ENCODE results near the gene FARP1. TPM values are rescaled to one million over a fixed set of nuclear protein-coding genes. Genes with fewer than 3 reads are reported as not detected.

FARP1 gene
- total RNA-seq, 1 donor from 2014 or later = 36.5 TPM

DNA sequence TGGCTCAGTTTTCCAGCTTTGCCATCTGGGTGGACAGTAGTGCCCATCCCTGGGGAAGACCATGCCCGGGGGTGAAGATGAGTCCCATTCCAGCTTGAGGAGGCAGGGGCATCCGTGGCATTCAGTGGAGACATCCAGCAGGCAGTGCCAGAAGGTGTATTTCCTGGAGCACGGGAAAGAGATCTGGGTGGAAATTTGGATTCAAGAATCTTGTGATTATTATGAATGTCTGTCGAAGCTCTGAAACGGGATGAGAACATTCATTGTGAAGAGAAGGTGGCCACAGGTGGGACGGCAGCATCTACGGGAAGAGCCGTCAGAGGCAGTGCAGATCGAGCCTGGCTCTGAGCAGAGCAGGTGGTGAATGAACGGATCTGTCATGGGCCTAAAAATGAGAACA lies 201.5 kb downstream of the FARP1 start:
- H3K36me3 ChIP-seq (ENCODE audit: control insufficient read depth in 3 of 3, insufficient read depth in 3 of 3, low read length in 3 of 3) = no peaks in the 10 kb centered on the region
- H3K27me3 ChIP-seq (ENCODE audit: control insufficient read depth in 3 of 3, insufficient read depth in 3 of 3, low read length in 3 of 3) = no peaks in the 10 kb centered on the region
- H3K27ac ChIP-seq (ENCODE audit: low read depth, low read length) = no peak overlapping the region
- H3K9me3 ChIP-seq (ENCODE audit: control insufficient read depth in 3 of 3, low read length in 3 of 3) = no peaks in the 10 kb centered on the region
- H3K9ac ChIP-seq (ENCODE audit: low read depth in 1 of 3, low read length in 3 of 3) = no peak overlapping the region
- no peaks in the 10 kb centered on the region for H3K4me1 ChIP-seq (ENCODE audit: control insufficient read depth in 3 of 3, insufficient read depth in 3 of 3, low read length in 3 of 3)
- no peak overlapping the region for H3K4me3 ChIP-seq (ENCODE audit: low read length in 3 of 3)

GRCh38 chr13:98345107-98345935 lies 202.4 kb downstream of the FARP1 start:
- no peaks in the 10 kb centered on the region for H3K9me3 ChIP-seq (ENCODE audit: control insufficient read depth in 3 of 3, low read length in 3 of 3)
- H3K9ac ChIP-seq (ENCODE audit: low read depth in 1 of 3, low read length in 3 of 3) = no peak overlapping the region
- no peak overlapping the region for H3K4me3 ChIP-seq (ENCODE audit: low read length in 3 of 3)
- H3K27ac ChIP-seq (ENCODE audit: low read depth, low read length) = no peak overlapping the region
- H3K27me3 ChIP-seq (ENCODE audit: control insufficient read depth in 3 of 3, insufficient read depth in 3 of 3, low read length in 3 of 3) = no peaks in the 10 kb centered on the region
- no peaks in the 10 kb centered on the region for H3K36me3 ChIP-seq (ENCODE audit: control insufficient read depth in 3 of 3, insufficient read depth in 3 of 3, low read length in 3 of 3)
- H3K4me1 ChIP-seq (ENCODE audit: control insufficient read depth in 3 of 3, insufficient read depth in 3 of 3, low read length in 3 of 3) = no peaks in the 10 kb centered on the region

- H3K9me3 ChIP-seq (ENCODE audit: control insufficient read depth in 3 of 3, low read length in 3 of 3) = no peaks in the 10 kb centered on the region
- no peaks in the 10 kb centered on the region for H3K27me3 ChIP-seq (ENCODE audit: control insufficient read depth in 3 of 3, insufficient read depth in 3 of 3, low read length in 3 of 3)
These were observed 204.2 kb downstream of the FARP1 start for GRCh38 chr13:98346904-98347636.

GRCh38 chr13:98347756-98348155 lies 204.9 kb downstream of the FARP1 start:
- Histone ChIP-seq H3K27me3 (ENCODE audit: control insufficient read depth in 3 of 3, insufficient read depth in 3 of 3, low read length in 3 of 3) (no peaks in the 10 kb centered on the region), H3K9me3 (ENCODE audit: control insufficient read depth in 3 of 3, low read length in 3 of 3) (no peaks in the 10 kb centered on the region), H3K36me3 (ENCODE audit: control insufficient read depth in 3 of 3, insufficient read depth in 3 of 3, low read length in 3 of 3) (no peaks in the 10 kb centered on the region), H3K4me1 (ENCODE audit: control insufficient read depth in 3 of 3, insufficient read depth in 3 of 3, low read length in 3 of 3) (no peaks in the 10 kb centered on the region), H3K27ac (ENCODE audit: low read depth, low read length) (no peak overlapping the region), H3K4me3 (ENCODE audit: low read length in 3 of 3) (no peak overlapping the region), H3K9ac (ENCODE audit: low read depth in 1 of 3, low read length in 3 of 3) (no peak overlapping the region)

More at GRCh38 chr13:98346904-98347636, 204.2 kb downstream of the FARP1 start:
- H3K9ac ChIP-seq (ENCODE audit: low read depth in 1 of 3, low read length in 3 of 3) = no peak overlapping the region
- H3K4me1 ChIP-seq (ENCODE audit: control insufficient read depth in 3 of 3, insufficient read depth in 3 of 3, low read length in 3 of 3) = no peaks in the 10 kb centered on the region
- H3K4me3 ChIP-seq (ENCODE audit: low read length in 3 of 3) = no peak overlapping the region
- no peak overlapping the region for H3K27ac ChIP-seq (ENCODE audit: low read depth, low read length)
- H3K36me3 ChIP-seq (ENCODE audit: control insufficient read depth in 3 of 3, insufficient read depth in 3 of 3, low read length in 3 of 3) = no peaks in the 10 kb centered on the region

- H3K27me3 ChIP-seq (ENCODE audit: control insufficient read depth in 3 of 3, insufficient read depth in 3 of 3, low read length in 3 of 3) = no peaks in the 10 kb centered on the region
- H3K9ac ChIP-seq (ENCODE audit: low read depth in 1 of 3, low read length in 3 of 3) = peak overlapping the region in 1 of 3 donors; percentile 1
- H3K4me1 ChIP-seq (ENCODE audit: control insufficient read depth in 3 of 3, insufficient read depth in 3 of 3, low read length in 3 of 3) = no peaks in the 10 kb centered on the region
- H3K9me3 ChIP-seq (ENCODE audit: control insufficient read depth in 3 of 3, low read length in 3 of 3) = no peaks in the 10 kb centered on the region
- H3K4me3 ChIP-seq (ENCODE audit: low read length in 3 of 3) = no peak overlapping the region
- no peaks in the 10 kb centered on the region for H3K36me3 ChIP-seq (ENCODE audit: control insufficient read depth in 3 of 3, insufficient read depth in 3 of 3, low read length in 3 of 3)
- no peak overlapping the region for H3K27ac ChIP-seq (ENCODE audit: low read depth, low read length)
These were observed 205.7 kb downstream of the FARP1 start for GRCh38 chr13:98348466-98349200.

GRCh38 chr13:98349731-98350305 lies 206.9 kb downstream of the FARP1 start:
- no peaks in the 10 kb centered on the region for H3K4me1 ChIP-seq (ENCODE audit: control insufficient read depth in 3 of 3, insufficient read depth in 3 of 3, low read length in 3 of 3)
- H3K4me3 ChIP-seq (ENCODE audit: low read length in 3 of 3) = no peak overlapping the region
- no peak overlapping the region for H3K9ac ChIP-seq (ENCODE audit: low read depth in 1 of 3, low read length in 3 of 3)
- no peak overlapping the region for H3K27ac ChIP-seq (ENCODE audit: low read depth, low read length)
- no peaks in the 10 kb centered on the region for H3K36me3 ChIP-seq (ENCODE audit: control insufficient read depth in 3 of 3, insufficient read depth in 3 of 3, low read length in 3 of 3)
- no peaks in the 10 kb centered on the region for H3K27me3 ChIP-seq (ENCODE audit: control insufficient read depth in 3 of 3, insufficient read depth in 3 of 3, low read length in 3 of 3)
- H3K9me3 ChIP-seq (ENCODE audit: control insufficient read depth in 3 of 3, low read length in 3 of 3) = no peaks in the 10 kb centered on the region

- H3K27ac ChIP-seq (ENCODE audit: low read depth, low read length) = no peak overlapping the region
- H3K4me1 ChIP-seq (ENCODE audit: control insufficient read depth in 3 of 3, insufficient read depth in 3 of 3, low read length in 3 of 3) = no peaks in the 10 kb centered on the region
- H3K4me3 ChIP-seq (ENCODE audit: low read length in 3 of 3) = no peak overlapping the region
- no peaks in the 10 kb centered on the region for H3K9me3 ChIP-seq (ENCODE audit: control insufficient read depth in 3 of 3, low read length in 3 of 3)
- H3K36me3 ChIP-seq (ENCODE audit: control insufficient read depth in 3 of 3, insufficient read depth in 3 of 3, low read length in 3 of 3) = no peaks in the 10 kb centered on the region
- H3K9ac ChIP-seq (ENCODE audit: low read depth in 1 of 3, low read length in 3 of 3) = no peak overlapping the region
- no peaks in the 10 kb centered on the region for H3K27me3 ChIP-seq (ENCODE audit: control insufficient read depth in 3 of 3, insufficient read depth in 3 of 3, low read length in 3 of 3)
These were observed 207.9 kb downstream of the FARP1 start for GRCh38 chr13:98350746-98351330.

DNA sequence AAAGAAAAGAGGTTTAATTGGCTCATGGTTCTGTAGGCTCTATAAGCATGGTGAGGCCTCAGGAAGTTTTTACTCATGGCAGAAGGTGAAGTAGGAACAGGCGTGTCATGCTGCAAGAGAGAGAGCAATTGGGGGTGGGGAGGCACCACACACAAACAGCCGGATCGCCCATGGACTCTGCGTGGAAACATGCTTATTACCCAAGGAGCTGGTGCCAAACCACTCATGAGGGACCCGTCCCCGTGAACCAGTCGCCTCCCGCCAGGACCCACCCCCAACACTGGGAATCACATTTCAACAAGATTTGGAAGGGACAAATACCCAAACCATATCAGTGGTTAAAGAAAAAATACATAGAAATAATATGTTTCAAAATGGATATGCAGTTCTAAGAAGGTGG lies 208.7 kb downstream of the FARP1 start:
- H3K4me1 ChIP-seq (ENCODE audit: control insufficient read depth in 3 of 3, insufficient read depth in 3 of 3, low read length in 3 of 3) = no peaks in the 10 kb centered on the region
- H3K27ac ChIP-seq (ENCODE audit: low read depth, low read length) = no peak overlapping the region
- no peak overlapping the region for H3K9ac ChIP-seq (ENCODE audit: low read depth in 1 of 3, low read length in 3 of 3)
- H3K9me3 ChIP-seq (ENCODE audit: control insufficient read depth in 3 of 3, low read length in 3 of 3) = no peaks in the 10 kb centered on the region
- no peak overlapping the region for H3K4me3 ChIP-seq (ENCODE audit: low read length in 3 of 3)
- H3K36me3 ChIP-seq (ENCODE audit: control insufficient read depth in 3 of 3, insufficient read depth in 3 of 3, low read length in 3 of 3) = no peaks in the 10 kb centered on the region
- no peaks in the 10 kb centered on the region for H3K27me3 ChIP-seq (ENCODE audit: control insufficient read depth in 3 of 3, insufficient read depth in 3 of 3, low read length in 3 of 3)

DNA sequence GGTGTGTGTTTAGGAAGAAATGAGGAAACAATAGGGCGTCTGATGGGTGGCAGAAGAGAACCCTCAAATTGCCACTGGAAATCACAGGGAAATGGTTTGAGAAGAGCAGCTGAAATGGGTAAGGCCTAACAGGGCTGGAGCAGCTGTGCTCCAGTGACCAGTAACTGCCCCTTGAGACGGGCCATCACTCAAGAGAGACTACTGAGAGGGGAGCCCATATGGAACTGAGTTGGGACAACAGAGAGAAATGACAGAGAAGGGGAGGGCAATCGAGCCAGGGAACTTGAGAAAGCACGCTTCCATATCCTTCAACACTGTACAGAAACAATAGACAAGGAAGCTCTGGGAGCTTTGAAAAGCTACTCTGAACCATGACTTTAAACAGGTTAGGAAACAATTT lies 209.3 kb downstream of the FARP1 start:
- Histone ChIP-seq H3K36me3 (ENCODE audit: control insufficient read depth in 3 of 3, insufficient read depth in 3 of 3, low read length in 3 of 3) (no peaks in the 10 kb centered on the region), H3K27ac (ENCODE audit: low read depth, low read length) (no peak overlapping the region), H3K27me3 (ENCODE audit: control insufficient read depth in 3 of 3, insufficient read depth in 3 of 3, low read length in 3 of 3) (no peaks in the 10 kb centered on the region), H3K9ac (ENCODE audit: low read depth in 1 of 3, low read length in 3 of 3) (no peak overlapping the region), H3K9me3 (ENCODE audit: control insufficient read depth in 3 of 3, low read length in 3 of 3) (no peaks in the 10 kb centered on the region), H3K4me1 (ENCODE audit: control insufficient read depth in 3 of 3, insufficient read depth in 3 of 3, low read length in 3 of 3) (no peaks in the 10 kb centered on the region), H3K4me3 (ENCODE audit: low read length in 3 of 3) (no peak overlapping the region)
